Prostate gland (tissue), 2 donors: Measurements from ENCODE around the gene CBS.
"Not testable (repeated sequence)": the region's sequence is repeated elsewhere in the genome, so short reads cannot be mapped to it uniquely, and the experiment has no call there.

Experiments used
- POLR2A ChIP-seq: fragments of 450-650 bp; IDR thresholded peaks from one replicate; pipeline ENCODE4 v1.6.1; 2016; ENCODE audit warnings: antibody characterized with exemption, mild to moderate bottlenecking
- TF ChIP-seq, protein P1 (sequence below), 4 experiments: fragments of 200-600 bp in 2 of 4; fragments of 450-650 bp in 2 of 4; sonication (generic) in 2 of 4; IDR thresholded peaks; 1 replicate in 3 of 4; 2 replicates in 1 of 4; pipeline ENCODE4 v1.5.1; 2016 to 2019; ENCODE audit warnings: antibody characterized with exemption in 4 of 4, mild to moderate bottlenecking in 2 of 4, moderate library complexity in 2 of 4

GRCh38 chr21:43045876-43046821 is 29.5 kb downstream of the CBS start:
- TF ChIP-seq, protein P1, sequence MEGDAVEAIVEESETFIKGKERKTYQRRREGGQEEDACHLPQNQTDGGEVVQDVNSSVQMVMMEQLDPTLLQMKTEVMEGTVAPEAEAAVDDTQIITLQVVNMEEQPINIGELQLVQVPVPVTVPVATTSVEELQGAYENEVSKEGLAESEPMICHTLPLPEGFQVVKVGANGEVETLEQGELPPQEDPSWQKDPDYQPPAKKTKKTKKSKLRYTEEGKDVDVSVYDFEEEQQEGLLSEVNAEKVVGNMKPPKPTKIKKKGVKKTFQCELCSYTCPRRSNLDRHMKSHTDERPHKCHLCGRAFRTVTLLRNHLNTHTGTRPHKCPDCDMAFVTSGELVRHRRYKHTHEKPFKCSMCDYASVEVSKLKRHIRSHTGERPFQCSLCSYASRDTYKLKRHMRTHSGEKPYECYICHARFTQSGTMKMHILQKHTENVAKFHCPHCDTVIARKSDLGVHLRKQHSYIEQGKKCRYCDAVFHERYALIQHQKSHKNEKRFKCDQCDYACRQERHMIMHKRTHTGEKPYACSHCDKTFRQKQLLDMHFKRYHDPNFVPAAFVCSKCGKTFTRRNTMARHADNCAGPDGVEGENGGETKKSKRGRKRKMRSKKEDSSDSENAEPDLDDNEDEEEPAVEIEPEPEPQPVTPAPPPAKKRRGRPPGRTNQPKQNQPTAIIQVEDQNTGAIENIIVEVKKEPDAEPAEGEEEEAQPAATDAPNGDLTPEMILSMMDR (IDR thresholded peaks at IDR 0.05) = not testable (repeated sequence)
- TF ChIP-seq POLR2A = not testable (repeated sequence)
